GM12872 (cell line): ENCODE results near the gene SLC41A3.

Source experiments
- CTCF ChIP-seq: IDR thresholded peaks from 3 replicates; pipeline ENCODE4 v1.5.1; 2011; ENCODE audit warnings: low read depth, mild to moderate bottlenecking, low read length, moderate library complexity; ENCODE audit not compliant: insufficient read depth

SLC41A3 gene

DNA sequence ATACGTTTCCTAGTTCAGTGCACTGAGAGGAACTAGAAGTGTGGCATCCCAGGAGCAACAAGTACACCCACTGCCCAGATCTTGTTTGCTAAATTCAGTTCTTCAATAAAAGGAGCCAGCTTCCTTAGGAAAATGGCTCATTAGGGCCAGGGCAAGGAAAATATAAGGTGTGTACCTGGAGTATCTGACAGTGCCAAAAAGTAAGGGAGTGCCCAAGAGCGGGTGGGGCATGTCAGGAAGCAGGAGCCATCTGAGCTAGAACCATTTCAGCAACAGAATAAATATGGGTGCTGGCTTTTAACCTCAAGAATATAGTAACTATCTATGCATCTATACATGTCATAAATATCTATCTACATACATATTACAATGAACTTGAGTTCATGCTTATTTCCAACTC lies 44.1 kb downstream of the SLC41A3 start:
- TF ChIP-seq CTCF = no peak

DNA sequence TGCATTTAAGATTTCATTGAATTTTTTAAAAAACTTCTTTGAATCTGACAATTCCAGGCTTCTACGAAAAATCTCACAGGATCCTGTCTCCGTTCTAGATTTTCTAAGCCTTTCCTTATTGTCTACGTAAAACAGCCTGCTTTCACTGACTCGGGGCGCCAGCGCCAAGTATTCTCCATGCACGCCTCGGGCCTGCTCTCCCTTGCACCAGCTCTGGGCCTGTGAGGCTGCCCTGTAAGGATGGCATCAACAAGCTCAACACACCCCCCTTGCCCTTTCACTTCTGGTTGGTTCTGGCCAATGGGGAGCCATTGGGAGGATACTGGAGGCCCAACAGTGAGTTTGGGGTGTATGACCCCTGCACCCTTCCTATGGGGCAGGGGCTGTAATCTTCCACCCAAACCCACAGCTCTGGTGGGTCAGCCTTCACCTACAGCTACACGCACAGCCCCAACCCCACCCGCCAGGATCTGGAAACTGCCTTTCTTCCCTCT lies 47.8 kb downstream of the SLC41A3 start:
- no peak for TF ChIP-seq CTCF

DNA sequence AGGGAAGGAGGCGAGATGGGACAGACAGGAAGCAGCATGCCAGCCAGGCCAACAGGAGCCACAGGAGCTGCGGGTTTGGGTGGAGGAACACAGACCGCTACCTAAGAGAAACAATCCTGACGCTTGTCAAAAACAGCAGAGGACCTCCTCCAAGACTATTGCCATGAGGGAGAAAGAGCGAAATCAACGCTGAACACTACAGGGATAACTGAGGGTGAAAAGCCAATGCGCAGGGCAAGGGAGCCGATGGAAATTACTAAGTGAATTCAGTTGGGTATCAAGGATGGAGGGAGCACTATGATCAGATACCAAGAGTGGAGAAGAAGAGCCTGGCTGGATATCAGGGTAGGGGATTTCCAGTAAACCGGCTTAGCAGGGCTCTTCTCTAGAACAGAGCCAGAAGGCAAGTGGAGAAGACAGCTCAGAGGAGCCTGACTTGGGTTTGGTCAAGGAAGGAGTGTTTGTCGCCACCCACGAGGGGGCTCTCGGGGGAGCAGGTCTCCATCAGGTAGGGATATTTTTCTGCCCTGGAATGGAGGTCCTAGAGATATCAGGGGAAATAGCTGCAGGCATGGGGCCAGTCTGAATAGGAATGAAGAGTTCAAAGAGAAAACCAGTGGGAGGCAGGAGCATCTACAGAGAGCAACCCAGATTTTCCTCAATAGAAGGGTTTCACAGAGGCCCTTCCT lies 48.4 kb downstream of the SLC41A3 start:
- no peak for TF ChIP-seq CTCF

DNA sequence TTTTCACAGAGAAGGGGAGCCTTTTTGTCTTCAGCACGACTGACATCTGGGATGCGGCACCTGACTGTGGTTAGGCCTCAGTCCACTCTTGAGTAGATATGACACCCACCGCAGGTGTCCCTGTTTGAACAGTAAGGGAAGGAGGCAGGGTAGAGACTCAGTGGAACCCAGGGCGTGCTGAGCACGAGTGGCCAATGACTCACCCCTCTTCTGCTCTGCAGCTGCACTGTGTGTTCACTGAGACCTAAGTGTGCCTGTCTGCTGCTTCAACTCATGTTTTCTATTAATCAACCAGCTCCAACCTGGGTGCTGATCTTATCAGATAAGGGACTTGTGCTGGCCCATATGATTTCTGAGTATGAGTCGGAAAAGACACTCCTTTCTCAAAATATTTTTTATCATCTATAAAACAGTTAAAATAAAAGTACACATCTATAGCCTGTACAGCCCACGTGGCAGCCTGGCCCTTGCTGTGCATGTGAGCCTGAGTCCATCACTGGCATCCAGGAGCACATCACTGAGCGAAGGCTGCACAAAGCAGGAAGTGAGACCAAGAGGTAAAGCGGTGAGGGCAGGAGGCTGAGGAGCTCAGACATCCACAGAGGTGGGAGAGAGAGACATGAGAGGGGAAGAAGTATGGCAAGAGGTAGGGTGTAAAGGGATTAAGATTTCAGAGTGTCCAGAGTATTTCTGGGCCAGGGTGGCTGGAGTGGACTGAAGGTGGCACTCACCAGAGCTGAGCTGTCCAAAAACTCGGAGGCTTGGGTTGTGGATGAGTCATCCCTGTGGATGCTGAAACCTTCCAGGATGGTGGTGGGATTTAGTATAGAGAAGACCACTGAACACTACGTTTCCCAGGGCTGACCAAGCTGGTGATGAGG lies 49.2 kb downstream of the SLC41A3 start:
- TF ChIP-seq CTCF = no peak

GRCh38 chr3:126033765-126034164 lies 50.2 kb downstream of the SLC41A3 start:
- TF ChIP-seq CTCF = no peak

GRCh38 chr3:126033051-126033745 lies 50.7 kb downstream of the SLC41A3 start:
- no peak for TF ChIP-seq CTCF

- no peak for TF ChIP-seq CTCF
Measured at GRCh38 chr3:126031981-126032471, 51.9 kb downstream of the SLC41A3 start.
